Caco-2 (cell line): Measurements from ENCODE around the gene P2RY2. TPM values are rescaled to one million over a fixed set of nuclear protein-coding genes. Genes with fewer than 3 reads are reported as not detected.

ENCODE experiments used
- BruUV-seq: library from RNA; stranded (reverse); fragments of 400-500 nt; replicated peaks from 2 replicates; lab custom pipeline; 2021; lab: Mats Ljungman, UMichigan
- CTCF ChIA-PET: fragments of 300-600 bp; sonication (Branson Sonifier 250); formaldehyde crosslinking; loops from one replicate; lab custom pipeline; 2022; ENCODE audit warnings: antibody characterized with exemption; lab: Charles Lee
- POLR2A ChIA-PET: fragments of 300-600 bp; sonication (Branson Sonifier 250); formaldehyde crosslinking; loops from one replicate; lab custom pipeline; 2022; ENCODE audit warnings: antibody characterized with exemption; lab: Charles Lee
- DNase-seq, 2 experiments: peaks; one replicate each; pipeline versions ENCODE4 v3.0.0 to v3.0.0-alpha.2; 2020 to 2022
- H3K27me3 ChIP-seq: replicated peaks from 2 replicates; pipeline ENCODE4 v1.6.0; 2011; ENCODE audit warnings: low read length; ENCODE audit not compliant: control insufficient read depth, insufficient read depth
- H3K36me3 ChIP-seq: 2 replicates; pipeline ENCODE4 v1.5.1; 2011; ENCODE audit warnings: low read length; ENCODE audit not compliant: control insufficient read depth, insufficient read depth
- H3K4me1 ChIP-seq: fragments of 250-450 bp; sonication (Bioruptor Pico); 2 replicates; pipeline ENCODE4 v1.5.1; 2020; ENCODE audit warnings: mild to moderate bottlenecking
- H3K4me3 ChIP-seq: 2 replicates; pipeline ENCODE4 v1.5.1; 2011; ENCODE audit warnings: low read depth, mild to moderate bottlenecking, control low read depth, low read length
- H3K9me3 ChIP-seq: fragments of 250-450 bp; sonication (Bioruptor Pico); 2 replicates; pipeline ENCODE4 v1.5.1; 2020; ENCODE audit warnings: mild to moderate bottlenecking, moderate library complexity
- H3K27ac Mint-ChIP-seq: one replicate; pipeline ENCODE4 v1.8.0; 2022; ENCODE audit warnings: mixed read lengths; ENCODE audit not compliant: unreplicated experiment
- H3K27me3 Mint-ChIP-seq: one replicate; pipeline ENCODE4 v1.8.0; 2022; ENCODE audit warnings: mixed read lengths; ENCODE audit not compliant: insufficient read depth, unreplicated experiment
- H3K36me3 Mint-ChIP-seq: one replicate; pipeline ENCODE4 v1.8.0; 2022; ENCODE audit warnings: mild to moderate bottlenecking, mixed read lengths; ENCODE audit not compliant: insufficient read depth, unreplicated experiment
- H3K4me1 Mint-ChIP-seq: one replicate; pipeline ENCODE4 v1.8.0; 2022; ENCODE audit warnings: low read depth, mixed read lengths; ENCODE audit not compliant: unreplicated experiment
- H3K4me3 Mint-ChIP-seq: one replicate; pipeline ENCODE4 v1.8.0; 2022; ENCODE audit warnings: mild to moderate bottlenecking, moderate library complexity, mixed read lengths; ENCODE audit not compliant: unreplicated experiment
- H3K9me3 Mint-ChIP-seq: one replicate; pipeline ENCODE4 v1.8.0; 2022; ENCODE audit warnings: mixed read lengths; ENCODE audit not compliant: unreplicated experiment
- CTCF ChIP-seq, 2 experiments: fragments of 200-600 bp in 1 of 2; IDR thresholded peaks; 1 replicate in 1 of 2; 2 replicates in 1 of 2; pipeline versions ENCODE4 v1.5.1 to v1.8.0; 2011 to 2022; ENCODE audit warnings: antibody characterized with exemption in 1 of 2, control low read depth in 1 of 2, inconsistent platforms in 1 of 2, low read depth in 1 of 2, low read length in 1 of 2, mild to moderate bottlenecking in 1 of 2, moderate library complexity in 1 of 2; ENCODE audit not compliant: insufficient read depth in 1 of 2, severe bottlenecking in 1 of 2, unreplicated experiment in 1 of 2
- intact Hi-C: fragments of 100-400 bp; cut with micrococcal nuclease; formaldehyde crosslinking; loops from one replicate; pipeline ENCODE4 v1.10.0; 2022; ENCODE audit not compliant: unreplicated experiment
- total RNA-seq: library from RNA; stranded (reverse); gene quantifications from 2 replicates; pipeline ENCODE4 v1.2.3, GENCODE V29; 2022

Gene P2RY2
- total RNA-seq, 1 experiment from 2014 or later = 10.4 TPM

DNA sequence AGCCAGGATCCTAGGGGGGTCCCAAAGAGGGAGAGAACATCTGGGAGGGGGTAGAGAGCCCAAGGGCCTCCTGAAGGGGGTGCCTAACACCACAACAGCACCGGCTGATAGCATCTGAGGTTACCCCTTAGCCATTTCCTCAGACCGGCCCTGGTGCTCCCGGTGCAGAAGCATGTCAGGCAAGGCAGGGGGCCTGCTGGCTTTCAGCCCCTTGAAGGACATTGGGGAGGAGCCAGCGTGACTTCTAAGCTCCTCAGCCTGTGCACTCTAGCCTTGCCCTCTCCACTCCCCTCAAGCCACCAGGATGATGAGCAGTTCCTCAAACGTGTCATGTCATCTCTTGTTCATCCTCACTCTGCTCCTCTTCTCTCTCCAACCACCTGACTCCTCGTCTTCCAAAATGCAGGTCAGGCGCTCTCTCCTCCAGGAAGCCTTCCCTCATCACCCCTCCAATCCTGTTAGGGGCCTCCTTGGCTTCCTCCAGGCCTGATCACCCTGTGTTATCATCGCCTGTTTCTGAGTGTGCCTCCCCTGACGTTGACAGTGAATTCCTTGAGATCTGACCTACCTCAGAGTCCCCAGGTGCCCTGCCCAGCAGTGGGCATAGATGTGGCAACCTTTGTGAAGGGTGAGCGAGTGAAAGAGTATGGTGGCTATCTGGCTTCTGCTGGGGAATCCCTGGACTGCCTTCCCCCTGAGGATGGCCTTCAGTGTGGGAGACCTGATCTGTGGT, 6.1 kb downstream of the P2RY2 start:
- H3K4me3 Mint-ChIP-seq = no peak overlapping the region
- H3K4me1 Mint-ChIP-seq = peaks cover 50% of the 10 kb centered on the region
- Histone ChIP-seq H3K4me1 (peaks cover 60% of the 10 kb centered on the region), H3K4me3 (no peak overlapping the region), H3K9me3 (no peaks in the 10 kb centered on the region), H3K27me3 (no peaks in the 10 kb centered on the region), H3K36me3 (no peaks in the 10 kb centered on the region)
- peak in 1 of 2 experiments; percentile 26 for DNase-seq
- H3K9me3 Mint-ChIP-seq = no peaks in the 10 kb centered on the region
- ChIA-PET CTCF (interaction anchor here (0.5 to 0.6 kb wide), 2 partner anchors 30 to 528 kb away, joined by 3 to 4 read pairs; no protein-coding TSS in a partner anchor), POLR2A (no interaction called here)
- intact Hi-C loops = no loop called here
- peak overlapping the region; percentile 55 for H3K27ac Mint-ChIP-seq
- TF ChIP-seq CTCF (IDR thresholded peaks at IDR 0.05; ENCODE audit: insufficient read depth in 1 of 2, low read depth in 1 of 2, low read length in 1 of 2, severe bottlenecking in 1 of 2, unreplicated experiment in 1 of 2) = no peak
- H3K27me3 Mint-ChIP-seq = no peaks in the 10 kb centered on the region
- peaks cover 7% of the 10 kb centered on the region for H3K36me3 Mint-ChIP-seq
- BruUV-seq = no TSS peak

- H3K27me3 ChIP-seq = no peaks in the 10 kb centered on the region
- Mint-ChIP-seq H3K36me3 (peaks cover 10% of the 10 kb centered on the region), H3K4me3 (no peak overlapping the region), H3K27me3 (no peaks in the 10 kb centered on the region), H3K27ac (peak overlapping the region; percentile 55), H3K4me1 (peaks cover 43% of the 10 kb centered on the region), H3K9me3 (no peaks in the 10 kb centered on the region)
- intact Hi-C loops = no loop called here
- POLR2A ChIA-PET = no interaction called here
- H3K9me3 ChIP-seq = no peaks in the 10 kb centered on the region
- peak; percentile 76 to 81 for DNase-seq
- peaks cover 53% of the 10 kb centered on the region for H3K4me1 ChIP-seq
- BruUV-seq = no TSS peak
- CTCF ChIA-PET = interaction anchor here (0.6 to 1.1 kb wide), 3 partner anchors 12 to 527 kb away, joined by 3 to 8 read pairs (median 4); no protein-coding TSS in a partner anchor
- H3K36me3 ChIP-seq = no peaks in the 10 kb centered on the region
- H3K4me3 ChIP-seq = no peak overlapping the region
- TF ChIP-seq CTCF (IDR thresholded peaks at IDR 0.05; ENCODE audit: insufficient read depth in 1 of 2, low read depth in 1 of 2, low read length in 1 of 2, severe bottlenecking in 1 of 2, unreplicated experiment in 1 of 2) = no peak
These were observed 7.1 kb downstream of the P2RY2 start for GRCh38 chr11:73225001-73225686.

DNA sequence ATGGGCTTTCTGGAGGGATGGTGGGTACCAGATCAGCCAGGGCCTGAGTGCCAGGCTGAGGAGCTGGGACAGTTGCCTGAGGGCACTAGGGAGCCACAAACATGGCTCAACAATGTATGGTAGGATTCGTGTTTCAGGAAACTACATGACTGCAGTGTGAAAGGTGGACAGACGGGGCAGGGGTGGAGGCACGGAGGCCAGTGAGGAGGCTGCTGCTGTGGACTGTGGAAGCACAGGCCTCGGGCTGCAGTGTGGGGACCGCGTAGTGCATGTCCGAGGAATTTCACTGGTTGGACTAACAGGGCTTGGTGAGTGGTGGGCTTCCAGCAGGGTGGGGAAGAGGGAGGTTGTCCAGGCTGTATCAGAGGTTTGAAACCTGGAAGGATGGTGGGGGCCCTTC, 7.8 kb downstream of the P2RY2 start:
- no peaks in the 10 kb centered on the region for H3K27me3 Mint-ChIP-seq
- H3K9me3 Mint-ChIP-seq = no peaks in the 10 kb centered on the region
- CTCF ChIA-PET = interaction anchor here (0.5 to 1.1 kb wide), 2 partner anchors 12 to 29 kb away, joined by 3 to 8 read pairs; no protein-coding TSS in a partner anchor
- POLR2A ChIA-PET = no interaction called here
- H3K27me3 ChIP-seq = no peaks in the 10 kb centered on the region
- intact Hi-C loops = loop anchor here (2.0 kb wide), 1 partner anchor 41 kb away; no protein-coding TSS in a partner anchor
- no TSS peak for BruUV-seq
- TF ChIP-seq CTCF (IDR thresholded peaks at IDR 0.05; ENCODE audit: insufficient read depth in 1 of 2, low read depth in 1 of 2, low read length in 1 of 2, severe bottlenecking in 1 of 2, unreplicated experiment in 1 of 2) = no peak
- H3K36me3 ChIP-seq = no peaks in the 10 kb centered on the region
- H3K36me3 Mint-ChIP-seq = peaks cover 10% of the 10 kb centered on the region
- no peak overlapping the region for H3K4me3 ChIP-seq
- H3K4me1 Mint-ChIP-seq = peaks cover 43% of the 10 kb centered on the region
- H3K27ac Mint-ChIP-seq = peak overlapping the region; percentile 10
- H3K4me3 Mint-ChIP-seq = no peak overlapping the region
- peak in 1 of 2 experiments; percentile 37 for DNase-seq
- H3K4me1 ChIP-seq = peaks cover 52% of the 10 kb centered on the region
- H3K9me3 ChIP-seq = no peaks in the 10 kb centered on the region
